ENCODE data around the gene THADA. TPM values are rescaled to one million over a fixed set of nuclear protein-coding genes. Genes with fewer than 3 reads are reported as not detected.

Gene THADA
- total RNA-seq, 3 donors from 2014 or later (not counting 1 experiment from before 2014, with no cell fraction given) = 34.1 to 35.7 (median 35.3) TPM

- intact Hi-C loops (cut with micrococcal nuclease) = loop anchor here (2.0 kb wide), 1 partner anchor 57 kb away; no protein-coding TSS in a partner anchor
- Mint-ChIP-seq H3K4me3 (peak overlapping the region; percentile 90), H3K4me1 (peaks cover 38 to 66% of the 10 kb centered on the region in 2 donors), H3K27ac (peak overlapping the region; percentile 95 to 97), H3K36me3 (no peaks in the 10 kb centered on the region), H3K9me3 (peaks cover 0 to 2% of the 10 kb centered on the region in 2 donors), H3K27me3 (ENCODE audit: low read depth in 2 of 2) (no peaks in the 10 kb centered on the region)
- no peak for DNase-seq
- TF ChIP-seq CTCF (IDR thresholded peaks at IDR 0.05) = no peak
- H3K27me3 ChIP-seq (ENCODE audit: control insufficient read depth, insufficient read depth, low read length) = no peaks in the 10 kb centered on the region
- no peaks in the 10 kb centered on the region for H3K36me3 ChIP-seq (ENCODE audit: control insufficient read depth, insufficient read depth, low read length)
- H3K4me3 ChIP-seq (ENCODE audit: low read length) = peak overlapping the region; percentile 7
- WGBS (ENCODE audit: insufficient coverage) = 60% methylated on average over 13 of the region's 13 CpGs
- peaks cover 73% of the 10 kb centered on the region for H3K4me1 ChIP-seq (ENCODE audit: control insufficient read depth, insufficient read depth, low read length)
- peak overlapping the region; percentile 95 for H3K27ac ChIP-seq (ENCODE audit: low read length)
- H3K9me3 ChIP-seq (ENCODE audit: control insufficient read depth, insufficient read depth, low read length) = no peaks in the 10 kb centered on the region
- no peak for ATAC-seq
Measured at GRCh38 chr2:43194121-43194869, 401.5 kb downstream of the THADA start.

DNA sequence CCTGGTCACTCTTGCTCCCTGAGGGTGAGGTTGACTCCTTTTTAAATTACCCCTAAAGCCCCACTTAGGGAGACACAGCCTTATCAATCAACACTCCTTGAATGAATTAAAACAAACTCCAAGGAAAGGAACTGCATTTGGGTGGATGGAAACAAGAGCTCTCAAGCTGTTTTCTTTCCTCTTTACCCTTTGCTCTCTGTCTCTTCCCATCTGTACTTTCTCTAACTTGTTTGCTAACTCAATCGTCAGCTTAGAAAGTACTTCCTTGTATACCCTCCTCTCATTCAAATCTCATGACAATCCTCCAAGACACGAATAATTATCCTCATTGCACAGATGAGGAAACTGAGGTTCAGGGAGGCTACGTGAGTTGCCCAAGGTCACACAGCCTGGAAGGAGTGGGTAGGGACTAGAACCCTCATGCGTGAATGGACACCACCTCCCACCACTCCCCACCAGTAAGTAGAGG, 402.2 kb downstream of the THADA start:
- Histone ChIP-seq H3K4me1 (ENCODE audit: control insufficient read depth, insufficient read depth, low read length) (peaks cover 72% of the 10 kb centered on the region), H3K36me3 (ENCODE audit: control insufficient read depth, insufficient read depth, low read length) (no peaks in the 10 kb centered on the region), H3K27ac (ENCODE audit: low read length) (peak overlapping the region; percentile 95), H3K27me3 (ENCODE audit: control insufficient read depth, insufficient read depth, low read length) (no peaks in the 10 kb centered on the region), H3K9me3 (ENCODE audit: control insufficient read depth, insufficient read depth, low read length) (no peaks in the 10 kb centered on the region), H3K4me3 (ENCODE audit: low read length) (no peak overlapping the region)
- no peak for TF ChIP-seq CTCF (IDR thresholded peaks at IDR 0.05)
- Mint-ChIP-seq H3K36me3 (no peaks in the 10 kb centered on the region), H3K4me1 (peaks cover 38 to 71% of the 10 kb centered on the region in 2 donors), H3K4me3 (peak overlapping the region; percentile 45), H3K27ac (peak overlapping the region; percentile 95 to 97), H3K27me3 (ENCODE audit: low read depth in 2 of 2) (no peaks in the 10 kb centered on the region), H3K9me3 (peaks cover 0 to 2% of the 10 kb centered on the region in 2 donors)
- 25% methylated on average over 1 of the region's 4 CpGs for WGBS (ENCODE audit: insufficient coverage)
- no peak for ATAC-seq
- DNase-seq = no peak
- intact Hi-C loops (cut with micrococcal nuclease) = loop anchor here (2.0 kb wide), 1 partner anchor 57 kb away; no protein-coding TSS in a partner anchor

- TF ChIP-seq CTCF (IDR thresholded peaks at IDR 0.05) = no peak
- H3K27ac ChIP-seq (ENCODE audit: low read length) = peak overlapping the region; percentile 95
- Mint-ChIP-seq H3K4me3 (no peak overlapping the region), H3K27me3 (ENCODE audit: low read depth in 2 of 2) (no peaks in the 10 kb centered on the region), H3K27ac (peak overlapping the region; percentile 95 to 97), H3K36me3 (no peaks in the 10 kb centered on the region), H3K4me1 (peaks cover 38 to 66% of the 10 kb centered on the region in 2 donors), H3K9me3 (peaks cover 0 to 2% of the 10 kb centered on the region in 2 donors)
- H3K4me1 ChIP-seq (ENCODE audit: control insufficient read depth, insufficient read depth, low read length) = peaks cover 65% of the 10 kb centered on the region
- intact Hi-C loops (cut with micrococcal nuclease) = no loop called here
- H3K27me3 ChIP-seq (ENCODE audit: control insufficient read depth, insufficient read depth, low read length) = no peaks in the 10 kb centered on the region
- H3K36me3 ChIP-seq (ENCODE audit: control insufficient read depth, insufficient read depth, low read length) = no peaks in the 10 kb centered on the region
- no peak overlapping the region for H3K4me3 ChIP-seq (ENCODE audit: low read length)
- no peaks in the 10 kb centered on the region for H3K9me3 ChIP-seq (ENCODE audit: control insufficient read depth, insufficient read depth, low read length)
- ATAC-seq (no peak), DNase-seq (no peak)
- WGBS (ENCODE audit: insufficient coverage) = 81% methylated on average over 10 of the region's 12 CpGs
Measured at GRCh38 chr2:43192744-43193651, 402.8 kb downstream of the THADA start.

All from natural killer cell (primary cell).